ENCODE data around the gene APBB2. TPM values are rescaled to one million over a fixed set of nuclear protein-coding genes. Genes with fewer than 3 reads are reported as not detected.
"Not testable (repeated sequence)": the region's sequence is repeated elsewhere in the genome, so short reads cannot be mapped to it uniquely, and the experiment has no call there.

Gene APBB2
- total and polyA plus RNA-seq, 9 donors = 27.3 to 50.6 (median 36.8) TPM

GRCh38 chr4:40905414-40905813, 308.9 kb downstream of the APBB2 start:
- Histone ChIP-seq H3K36me3 (ENCODE audit: control insufficient read depth, insufficient read depth, low read length) (peaks cover 14% of the 10 kb centered on the region), H3K4me3 (ENCODE audit: low read length) (no peak overlapping the region)

GRCh38 chr4:40900531-40900930, 313.8 kb downstream of the APBB2 start:
- no CpG with 5 or more reads among the region's 4 CpGs for WGBS (ENCODE audit: insufficient coverage)
- H3K9me3 ChIP-seq (replicated peaks; ENCODE audit: control insufficient read depth, low read depth, low read length); H3K27ac ChIP-seq (ENCODE audit: low read length); H3K27me3 ChIP-seq (ENCODE audit: control insufficient read depth, insufficient read depth, low read length); DNase-seq; H3K4me3 ChIP-seq (ENCODE audit: low read length): not testable (repeated sequence)
- H3K4me1 ChIP-seq (ENCODE audit: control insufficient read depth, insufficient read depth, low read length) = peaks cover 13% of the 10 kb centered on the region
- H3K36me3 ChIP-seq (ENCODE audit: control insufficient read depth, insufficient read depth, low read length) = peaks cover 12% of the 10 kb centered on the region

More at GRCh38 chr4:40905414-40905813, 308.9 kb downstream of the APBB2 start:
- Histone ChIP-seq H3K4me1 (ENCODE audit: control insufficient read depth, insufficient read depth, low read length) (peaks cover 11% of the 10 kb centered on the region), H3K9me3 (replicated peaks; ENCODE audit: control insufficient read depth, low read depth, low read length) (no peaks in the 10 kb centered on the region), H3K27ac (ENCODE audit: low read length) (no peak overlapping the region), H3K27me3 (ENCODE audit: control insufficient read depth, insufficient read depth, low read length) (no peaks in the 10 kb centered on the region)
- no peak for DNase-seq
- WGBS (ENCODE audit: insufficient coverage) = 31% methylated on average over 2 of the region's 8 CpGs

- Histone ChIP-seq H3K4me1 (ENCODE audit: control insufficient read depth, insufficient read depth, low read length) (peaks cover 9% of the 10 kb centered on the region), H3K4me3 (ENCODE audit: low read length) (no peak overlapping the region), H3K27me3 (ENCODE audit: control insufficient read depth, insufficient read depth, low read length) (no peaks in the 10 kb centered on the region), H3K27ac (ENCODE audit: low read length) (no peak overlapping the region), H3K36me3 (ENCODE audit: control insufficient read depth, insufficient read depth, low read length) (peaks cover 26% of the 10 kb centered on the region), H3K9me3 (replicated peaks; ENCODE audit: control insufficient read depth, low read depth, low read length) (no peaks in the 10 kb centered on the region)
- 100% methylated on average over 2 of the region's 10 CpGs for WGBS (ENCODE audit: insufficient coverage)
- DNase-seq = peak; percentile 68
Observed at GRCh38 chr4:40897557-40898203, 316.7 kb downstream of the APBB2 start.

- H3K27ac ChIP-seq (ENCODE audit: low read length) = no peak overlapping the region
- no peaks in the 10 kb centered on the region for H3K27me3 ChIP-seq (ENCODE audit: control insufficient read depth, insufficient read depth, low read length)
- H3K9me3 ChIP-seq (replicated peaks; ENCODE audit: control insufficient read depth, low read depth, low read length) = no peaks in the 10 kb centered on the region
- DNase-seq = no peak
- no peak overlapping the region for H3K4me3 ChIP-seq (ENCODE audit: low read length)
- peaks cover 38% of the 10 kb centered on the region for H3K36me3 ChIP-seq (ENCODE audit: control insufficient read depth, insufficient read depth, low read length)
- peaks cover 10% of the 10 kb centered on the region for H3K4me1 ChIP-seq (ENCODE audit: control insufficient read depth, insufficient read depth, low read length)
- WGBS (ENCODE audit: insufficient coverage) = 84% methylated on average over 5 of the region's 6 CpGs
Observed at GRCh38 chr4:40890764-40891163, 323.6 kb downstream of the APBB2 start.

GRCh38 chr4:40890199-40890598, 324.1 kb downstream of the APBB2 start:
- Histone ChIP-seq H3K9me3 (replicated peaks; ENCODE audit: control insufficient read depth, low read depth, low read length) (no peaks in the 10 kb centered on the region), H3K36me3 (ENCODE audit: control insufficient read depth, insufficient read depth, low read length) (peaks cover 37% of the 10 kb centered on the region), H3K4me1 (ENCODE audit: control insufficient read depth, insufficient read depth, low read length) (peaks cover 10% of the 10 kb centered on the region), H3K4me3 (ENCODE audit: low read length) (no peak overlapping the region), H3K27me3 (ENCODE audit: control insufficient read depth, insufficient read depth, low read length) (no peaks in the 10 kb centered on the region), H3K27ac (ENCODE audit: low read length) (no peak overlapping the region)
- WGBS (ENCODE audit: insufficient coverage) = 95% methylated on average over 18 of the region's 18 CpGs
- DNase-seq = no peak

- H3K27ac ChIP-seq (ENCODE audit: low read length) = no peak overlapping the region
- no peaks in the 10 kb centered on the region for H3K27me3 ChIP-seq (ENCODE audit: control insufficient read depth, insufficient read depth, low read length)
- peaks cover 35% of the 10 kb centered on the region for H3K36me3 ChIP-seq (ENCODE audit: control insufficient read depth, insufficient read depth, low read length)
- peaks cover 10% of the 10 kb centered on the region for H3K4me1 ChIP-seq (ENCODE audit: control insufficient read depth, insufficient read depth, low read length)
- DNase-seq = peak; percentile 45
- no peak overlapping the region for H3K4me3 ChIP-seq (ENCODE audit: low read length)
- no peaks in the 10 kb centered on the region for H3K9me3 ChIP-seq (replicated peaks; ENCODE audit: control insufficient read depth, low read depth, low read length)
- WGBS (ENCODE audit: insufficient coverage) = 65% methylated on average over 3 of the region's 5 CpGs
Observed at GRCh38 chr4:40888933-40889332, 325.4 kb downstream of the APBB2 start.

- Histone ChIP-seq H3K4me1 (ENCODE audit: control insufficient read depth, insufficient read depth, low read length) (peaks cover 10% of the 10 kb centered on the region), H3K27me3 (ENCODE audit: control insufficient read depth, insufficient read depth, low read length) (no peaks in the 10 kb centered on the region), H3K4me3 (ENCODE audit: low read length) (no peak overlapping the region), H3K27ac (ENCODE audit: low read length) (no peak overlapping the region), H3K9me3 (replicated peaks; ENCODE audit: control insufficient read depth, low read depth, low read length) (no peaks in the 10 kb centered on the region), H3K36me3 (ENCODE audit: control insufficient read depth, insufficient read depth, low read length) (peaks cover 33% of the 10 kb centered on the region)
- peak; percentile 28 for DNase-seq
- WGBS (ENCODE audit: insufficient coverage) = 72% methylated on average over 6 of the region's 10 CpGs
Observed at GRCh38 chr4:40887764-40888131, 326.6 kb downstream of the APBB2 start.

GRCh38 chr4:40886931-40887763, 327.2 kb downstream of the APBB2 start:
- H3K4me3 ChIP-seq (ENCODE audit: low read length) = no peak overlapping the region

GRCh38 chr4:40881851-40882250, 332.5 kb downstream of the APBB2 start:
- WGBS (ENCODE audit: insufficient coverage) = 89% methylated on average over 3 of the region's 4 CpGs
- peaks cover 32% of the 10 kb centered on the region for H3K36me3 ChIP-seq (ENCODE audit: control insufficient read depth, insufficient read depth, low read length)
- H3K27ac ChIP-seq (ENCODE audit: low read length) = no peak overlapping the region
- no peak for DNase-seq
- H3K4me3 ChIP-seq (ENCODE audit: low read length) = no peak overlapping the region
- H3K27me3 ChIP-seq (ENCODE audit: control insufficient read depth, insufficient read depth, low read length) = no peaks in the 10 kb centered on the region
- no peaks in the 10 kb centered on the region for H3K9me3 ChIP-seq (replicated peaks; ENCODE audit: control insufficient read depth, low read depth, low read length)
- H3K4me1 ChIP-seq (ENCODE audit: control insufficient read depth, insufficient read depth, low read length) = no peaks in the 10 kb centered on the region

More at GRCh38 chr4:40886931-40887763, 327.2 kb downstream of the APBB2 start:
- Histone ChIP-seq H3K4me1 (ENCODE audit: control insufficient read depth, insufficient read depth, low read length) (peaks cover 10% of the 10 kb centered on the region), H3K27me3 (ENCODE audit: control insufficient read depth, insufficient read depth, low read length) (no peaks in the 10 kb centered on the region), H3K27ac (ENCODE audit: low read length) (no peak overlapping the region), H3K9me3 (replicated peaks; ENCODE audit: control insufficient read depth, low read depth, low read length) (no peaks in the 10 kb centered on the region), H3K36me3 (ENCODE audit: control insufficient read depth, insufficient read depth, low read length) (peaks cover 35% of the 10 kb centered on the region)
- no peak for DNase-seq
- 100% methylated on average over 1 of the region's 7 CpGs for WGBS (ENCODE audit: insufficient coverage)

- peaks cover 32% of the 10 kb centered on the region for H3K36me3 ChIP-seq (ENCODE audit: control insufficient read depth, insufficient read depth, low read length)
- WGBS (ENCODE audit: insufficient coverage) = no CpG with 5 or more reads among the region's 2 CpGs
Observed at GRCh38 chr4:40881096-40881495, 333.2 kb downstream of the APBB2 start.

More at GRCh38 chr4:40881096-40881495, 333.2 kb downstream of the APBB2 start:
- Histone ChIP-seq H3K27me3 (ENCODE audit: control insufficient read depth, insufficient read depth, low read length) (no peaks in the 10 kb centered on the region), H3K27ac (ENCODE audit: low read length) (no peak overlapping the region), H3K4me3 (ENCODE audit: low read length) (no peak overlapping the region), H3K4me1 (ENCODE audit: control insufficient read depth, insufficient read depth, low read length) (no peaks in the 10 kb centered on the region), H3K9me3 (replicated peaks; ENCODE audit: control insufficient read depth, low read depth, low read length) (no peaks in the 10 kb centered on the region)
- DNase-seq = no peak

Data from muscle of leg (tissue), 11 donors.